H9 (cell line): ENCODE data around the gene C2orf92. TPM values are rescaled to one million over a fixed set of nuclear protein-coding genes. Genes with fewer than 3 reads are reported as not detected.

Experiments
- DNase-seq: peaks from one replicate; pipeline ENCODE4 v3.0.0-alpha.2; 2017
- H2AFZ ChIP-seq: one replicate; pipeline ENCODE4 v1.6.1; 2013; ENCODE audit warnings: mild to moderate bottlenecking, low read length, control low read depth, moderate library complexity
- H2AK5ac ChIP-seq: 2 replicates; pipeline ENCODE4 v1.6.1; 2013; ENCODE audit warnings: low read length, control low read depth, mixed read lengths; ENCODE audit not compliant: insufficient read length
- H2BK120ac ChIP-seq: one replicate; pipeline ENCODE4 v1.6.1; 2013; ENCODE audit warnings: low read depth, mild to moderate bottlenecking, low read length, control low read depth, inconsistent platforms; ENCODE audit not compliant: poor library complexity, severe bottlenecking
- H2BK12ac ChIP-seq: 2 replicates; pipeline ENCODE4 v1.6.1; 2013; ENCODE audit warnings: low read length, control low read depth, mixed read lengths, low read depth; ENCODE audit not compliant: insufficient read length
- H2BK15ac ChIP-seq: 2 replicates; pipeline ENCODE4 v1.6.1; 2013; ENCODE audit warnings: low read depth, low read length, control low read depth
- H2BK20ac ChIP-seq: one replicate; pipeline ENCODE4 v1.6.1; 2013; ENCODE audit warnings: low read depth, mild to moderate bottlenecking, low read length, control low read depth, inconsistent platforms; ENCODE audit not compliant: poor library complexity, severe bottlenecking
- H2BK5ac ChIP-seq: 2 replicates; pipeline ENCODE4 v1.6.1; 2013; ENCODE audit warnings: low read length, control low read depth, mixed read lengths; ENCODE audit not compliant: insufficient read length
- H3K14ac ChIP-seq: 2 replicates; pipeline ENCODE4 v1.6.1; 2013; ENCODE audit warnings: low read length, control low read depth; ENCODE audit not compliant: insufficient read depth
- H3K18ac ChIP-seq: 2 replicates; pipeline ENCODE4 v1.6.1; 2013; ENCODE audit warnings: low read depth, mild to moderate bottlenecking, mixed read lengths, low read length, control low read depth; ENCODE audit not compliant: insufficient read length
- H3K23ac ChIP-seq: 2 replicates; pipeline ENCODE4 v1.6.1; 2013; ENCODE audit warnings: low read length, control low read depth, mixed read lengths, low read depth; ENCODE audit not compliant: insufficient read length
- H3K23me2 ChIP-seq: 2 replicates; pipeline ENCODE4 v1.6.1; 2013; ENCODE audit warnings: low read depth, mild to moderate bottlenecking, mixed read lengths, low read length, control low read depth; ENCODE audit not compliant: insufficient read length, poor library complexity, severe bottlenecking
- H3K27ac ChIP-seq: 2 replicates; pipeline ENCODE4 v1.5.1; 2013; ENCODE audit warnings: low read length, control low read depth, mixed read lengths, low read depth; ENCODE audit not compliant: insufficient read length
- H3K27me3 ChIP-seq: 2 replicates; pipeline ENCODE4 v1.6.1; 2013; ENCODE audit warnings: low read length, control low read depth, inconsistent platforms; ENCODE audit not compliant: insufficient read depth
- H3K4ac ChIP-seq: 2 replicates; pipeline ENCODE4 v1.6.1; 2013; ENCODE audit warnings: low read depth, mild to moderate bottlenecking, control low read depth, inconsistent platforms, low read length, moderate library complexity
- H3K4me1 ChIP-seq: 2 replicates; pipeline ENCODE4 v1.6.1; 2013; ENCODE audit warnings: low read length, control low read depth, inconsistent platforms; ENCODE audit not compliant: insufficient read depth
- H3K4me2 ChIP-seq: 2 replicates; pipeline ENCODE4 v1.6.1; 2013; ENCODE audit warnings: low read length, control low read depth, mixed read lengths; ENCODE audit not compliant: insufficient read length, insufficient read depth
- H3K56ac ChIP-seq: 2 replicates; pipeline ENCODE4 v1.6.1; 2013; ENCODE audit warnings: low read depth, mild to moderate bottlenecking, mixed read lengths, low read length, control low read depth; ENCODE audit not compliant: insufficient read length
- H3K79me1 ChIP-seq: 2 replicates; pipeline ENCODE4 v1.6.1; 2013; ENCODE audit warnings: low read depth, mild to moderate bottlenecking, moderate library complexity, low read length, control low read depth, inconsistent platforms; ENCODE audit not compliant: insufficient read depth, poor library complexity, severe bottlenecking
- H3K79me2 ChIP-seq: 2 replicates; pipeline ENCODE4 v1.6.1; 2013; ENCODE audit warnings: low read length, control low read depth, inconsistent platforms; ENCODE audit not compliant: insufficient read depth
- H3K9ac ChIP-seq: 2 replicates; pipeline ENCODE4 v1.6.1; 2013; ENCODE audit warnings: low read length, control low read depth, mixed read lengths; ENCODE audit not compliant: insufficient read length; ENCODE audit errors: extremely low read depth
- H3K9me3 ChIP-seq: one replicate; pipeline ENCODE4 v1.6.1; 2013; ENCODE audit warnings: low read depth, low read length, inconsistent platforms; ENCODE audit not compliant: control insufficient read depth
- H3T11ph ChIP-seq: one replicate; pipeline ENCODE4 v1.6.1; 2013; ENCODE audit warnings: mild to moderate bottlenecking, low read length, control low read depth, inconsistent platforms
- H4K20me1 ChIP-seq: one replicate; pipeline ENCODE4 v1.6.1; 2013; ENCODE audit not compliant: control insufficient read depth, insufficient read length, insufficient read depth
- H4K5ac ChIP-seq: 2 replicates; pipeline ENCODE4 v1.6.1; 2013; ENCODE audit warnings: low read depth, mild to moderate bottlenecking, mixed read lengths, low read length, control low read depth; ENCODE audit not compliant: insufficient read length
- H4K8ac ChIP-seq: replicated peaks from 2 replicates; pipeline ENCODE4 v1.6.1; 2013; ENCODE audit warnings: low read length, control low read depth, mixed read lengths, low read depth; ENCODE audit not compliant: insufficient read length
- H4K91ac ChIP-seq: 2 replicates; pipeline ENCODE4 v1.6.1; 2013; ENCODE audit warnings: low read depth, mild to moderate bottlenecking, moderate library complexity, mixed read lengths, low read length, control low read depth; ENCODE audit not compliant: insufficient read length
- H3K27ac Mint-ChIP-seq, 3 experiments: 2 replicates in 2 of 3; 3 replicates in 1 of 3; pipeline ENCODE4 v1.8.0; 2020 to 2021; ENCODE audit warnings: mixed read lengths in 3 of 3, mild to moderate bottlenecking in 1 of 3, moderate library complexity in 1 of 3
- H3K27me3 Mint-ChIP-seq: 2 replicates; pipeline ENCODE4 v1.8.0; 2021; ENCODE audit warnings: low read depth, mild to moderate bottlenecking, moderate library complexity, mixed read lengths
- H3K36me3 Mint-ChIP-seq, 3 experiments: 2 replicates in 2 of 3; 3 replicates in 1 of 3; pipeline ENCODE4 v1.8.0; 2020 to 2021; ENCODE audit warnings: low read depth in 3 of 3, mixed read lengths in 3 of 3; ENCODE audit not compliant: insufficient read depth in 1 of 3
- H3K4me1 Mint-ChIP-seq, 2 experiments: 2 replicates each; pipeline ENCODE4 v1.8.0; 2020; ENCODE audit warnings: mixed read lengths in 2 of 2
- H3K4me3 Mint-ChIP-seq, 2 experiments: 2 replicates in 1 of 2; 3 replicates in 1 of 2; pipeline ENCODE4 v1.8.0; 2020 to 2021; ENCODE audit warnings: mild to moderate bottlenecking in 2 of 2, mixed read lengths in 2 of 2, moderate library complexity in 1 of 2
- H3K9me3 Mint-ChIP-seq, 2 experiments: 2 replicates in 1 of 2; 3 replicates in 1 of 2; pipeline ENCODE4 v1.8.0; 2020; ENCODE audit warnings: mild to moderate bottlenecking in 2 of 2, mixed read lengths in 2 of 2, moderate library complexity in 1 of 2
- CTCF ChIP-seq: fragments of 200-600 bp; sonication (generic); conservative IDR thresholded peaks from 3 replicates; pipeline ENCODE4 v1.8.0; 2021; ENCODE audit warnings: antibody characterized with exemption, mild to moderate bottlenecking
- WGBS: extraction: QIAGEN DNeasy Blood & Tissue Kit; methylation state at CpG from one replicate; pipeline ENCODE4 v1.1.7; 2013; ENCODE audit warnings: missing lambda C conversion rate, low lambda C conversion rate, mixed read lengths; ENCODE audit not compliant: insufficient read length; ENCODE audit errors: extremely low coverage; 5-methylcytosine and 5-hydroxymethylcytosine counted together
- total RNA-seq: library from RNA; stranded (reverse); gene quantifications from 2 replicates; pipeline ENCODE4 v1.2.1, GENCODE V29; 2021

Gene C2orf92
- total RNA-seq, 1 experiment from 2014 or later, result 7.3 TPM

- no peaks in the 10 kb centered on the region for H3K27me3 ChIP-seq
- H2AFZ ChIP-seq, result no peak overlapping the region
- H3T11ph ChIP-seq, result no peak overlapping the region
- no peak overlapping the region for H4K5ac ChIP-seq
- WGBS, result no CpG with 5 or more reads among the region's 17 CpGs
- H4K20me1 ChIP-seq, result no peaks in the 10 kb centered on the region
- no peak overlapping the region for H3K27ac ChIP-seq
- no peak overlapping the region for H2AK5ac ChIP-seq
- no peak overlapping the region for H3K23ac ChIP-seq
- no peak overlapping the region for H2BK15ac ChIP-seq
- H3K79me2 ChIP-seq, result no peaks in the 10 kb centered on the region
- H3K18ac ChIP-seq, result no peak overlapping the region
- H3K4me1 ChIP-seq, result no peaks in the 10 kb centered on the region
- H3K4me2 ChIP-seq, result no peak overlapping the region
- H3K9ac ChIP-seq, result no peak overlapping the region
- H3K9me3 ChIP-seq, result no peaks in the 10 kb centered on the region
- no peak overlapping the region for H4K91ac ChIP-seq
- no peaks in the 10 kb centered on the region for H3K79me1 ChIP-seq
- peaks cover 0 to 2% of the 10 kb centered on the region in 2 experiments; a peak in 2 of 5 replicates for H3K9me3 Mint-ChIP-seq
- H3K56ac ChIP-seq, result no peak overlapping the region
- no peak overlapping the region for H2BK5ac ChIP-seq
- no peak overlapping the region for H3K4ac ChIP-seq
- no peak for DNase-seq
- no peak for TF ChIP-seq CTCF
- no peaks in the 10 kb centered on the region for H3K23me2 ChIP-seq
- no peak overlapping the region for H2BK120ac ChIP-seq
- H3K14ac ChIP-seq, result no peak overlapping the region
- H4K8ac ChIP-seq, result no peak overlapping the region
- H2BK20ac ChIP-seq, result no peak overlapping the region
- H3K27ac Mint-ChIP-seq, result peak overlapping the region in 1 of 3 experiments; percentile 53; a peak in 1 of 7 replicates
- peaks cover 6% of the 10 kb centered on the region for H3K27me3 Mint-ChIP-seq
- H3K36me3 Mint-ChIP-seq, result peaks cover 0 to 4% (median 0%) of the 10 kb centered on the region in 3 experiments; a peak in 3 of 7 replicates
- peaks cover 13% of the 10 kb centered on the region in 2 experiments for H3K4me1 Mint-ChIP-seq
- no peak overlapping the region for H3K4me3 Mint-ChIP-seq
- no peak overlapping the region for H2BK12ac ChIP-seq
Measured at GRCh38 chr2:97714084-97714949, 44.8 kb downstream of the C2orf92 start.
